CD1c-positive myeloid dendritic cell (primary cell): ENCODE measurements around the gene UBE2H.
"Not testable (repeated sequence)": the region's sequence is repeated elsewhere in the genome, so short reads cannot be mapped to it uniquely, and the experiment has no call there.

Experiments
- DNase-seq: peaks from one replicate; pipeline ENCODE4 v3.0.0-alpha.2; 2016; ENCODE audit errors: extremely low spot score

The UBE2H gene

GRCh38 chr7:129908181-129908580, 44.6 kb downstream of the UBE2H start:
- no peak for DNase-seq

- DNase-seq: no peak
Observed at GRCh38 chr7:129907122-129907736, 45.5 kb downstream of the UBE2H start.

GRCh38 chr7:129906700-129907099, 46.1 kb downstream of the UBE2H start:
- no peak for DNase-seq

- no peak for DNase-seq
Observed at GRCh38 chr7:129903935-129904334, 48.8 kb downstream of the UBE2H start.

- no peak for DNase-seq
Observed at GRCh38 chr7:129902788-129903422, 49.9 kb downstream of the UBE2H start.

GRCh38 chr7:129898502-129899160, 54.1 kb downstream of the UBE2H start:
- no peak for DNase-seq

- no peak for DNase-seq
Observed at GRCh38 chr7:129898007-129898406, 54.8 kb downstream of the UBE2H start.

- no peak for DNase-seq
Observed at GRCh38 chr7:129896568-129897382, 56.0 kb downstream of the UBE2H start.

- DNase-seq: not testable (repeated sequence)
Observed at GRCh38 chr7:129894184-129894583, 58.6 kb downstream of the UBE2H start.

GRCh38 chr7:129890090-129890489, 62.7 kb downstream of the UBE2H start:
- DNase-seq: no peak

- no peak for DNase-seq
Observed at GRCh38 chr7:129889133-129889844, 63.5 kb downstream of the UBE2H start.

- no peak for DNase-seq
Observed at GRCh38 chr7:129887865-129888264, 64.9 kb downstream of the UBE2H start.

GRCh38 chr7:129886818-129887186, 66.0 kb downstream of the UBE2H start:
- no peak for DNase-seq

GRCh38 chr7:129886167-129886817, 66.5 kb downstream of the UBE2H start:
- DNase-seq: no peak

- no peak for DNase-seq
Observed at GRCh38 chr7:129884495-129884894, 68.3 kb downstream of the UBE2H start.

- no peak for DNase-seq
Observed at GRCh38 chr7:129883151-129883550, 69.6 kb downstream of the UBE2H start.

GRCh38 chr7:129882531-129882930, 70.2 kb downstream of the UBE2H start:
- DNase-seq: no peak

- no peak for DNase-seq
Observed at GRCh38 chr7:129877146-129877792, 75.5 kb downstream of the UBE2H start.

GRCh38 chr7:129875745-129876411, 76.9 kb downstream of the UBE2H start:
- no peak for DNase-seq

GRCh38 chr7:129875160-129875559, 77.6 kb downstream of the UBE2H start:
- no peak for DNase-seq
